MM.1S (cell line): ENCODE results near the gene SLC2A3.
"Not testable (repeated sequence)": the region's sequence is repeated elsewhere in the genome, so short reads cannot be mapped to it uniquely, and the experiment has no call there.

ENCODE experiments used
- EZH2 ChIP-seq: fragments of 300-600 bp; sonication (generic); optimal IDR thresholded peaks from 2 replicates; pipeline ENCODE3; 2017; ENCODE audit warnings: low read depth, mild to moderate bottlenecking, antibody characterized with exemption, low read length, mixed read lengths
- EZH2phosphoT487 ChIP-seq: fragments of 300-600 bp; sonication (generic); IDR thresholded peaks from 2 replicates; pipeline ENCODE4 v1.6.1; 2018; ENCODE audit warnings: antibody characterized with exemption, low read length
- TF ChIP-seq, protein P1 (sequence below): fragments of 300-600 bp; sonication (generic); IDR thresholded peaks from 2 replicates; pipeline ENCODE4 v1.5.1; 2016; ENCODE audit warnings: antibody characterized with exemption, low read length, mixed read lengths

DNA sequence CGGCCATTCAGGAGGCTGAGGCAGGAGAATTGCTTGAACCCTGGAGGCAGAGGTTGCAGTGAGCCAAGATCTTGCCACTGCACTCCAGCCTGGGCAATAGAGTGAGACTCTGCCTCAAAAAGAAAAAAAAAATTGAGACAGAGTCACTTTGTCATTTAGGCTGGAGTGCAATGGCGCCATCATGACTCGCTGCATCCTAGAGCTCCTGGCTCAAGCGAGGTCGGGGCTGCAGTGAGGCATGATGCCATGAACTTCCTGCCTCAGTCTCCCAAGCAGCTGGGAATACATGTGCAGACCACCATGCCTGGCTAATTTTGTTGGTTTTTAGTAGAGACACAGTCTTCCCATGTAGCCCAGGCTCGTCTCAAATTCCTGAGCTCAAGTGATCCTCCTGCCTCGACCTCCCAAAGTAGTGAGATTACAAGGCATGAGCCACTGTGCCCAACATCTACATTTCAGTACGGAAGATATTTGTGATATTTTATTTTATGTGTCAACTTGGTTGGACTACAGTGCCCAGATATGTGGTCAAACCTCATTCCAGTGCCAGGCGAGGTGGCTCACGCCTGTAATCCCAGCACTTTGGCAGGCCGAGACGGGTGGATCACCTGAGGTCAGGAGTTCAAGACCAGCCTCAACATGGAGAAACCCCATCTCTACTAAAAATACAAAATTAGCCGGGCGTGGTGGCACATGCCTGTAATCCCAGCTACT, 14.4 kb upstream of the SLC2A3 start:
- TF ChIP-seq, protein P1, sequence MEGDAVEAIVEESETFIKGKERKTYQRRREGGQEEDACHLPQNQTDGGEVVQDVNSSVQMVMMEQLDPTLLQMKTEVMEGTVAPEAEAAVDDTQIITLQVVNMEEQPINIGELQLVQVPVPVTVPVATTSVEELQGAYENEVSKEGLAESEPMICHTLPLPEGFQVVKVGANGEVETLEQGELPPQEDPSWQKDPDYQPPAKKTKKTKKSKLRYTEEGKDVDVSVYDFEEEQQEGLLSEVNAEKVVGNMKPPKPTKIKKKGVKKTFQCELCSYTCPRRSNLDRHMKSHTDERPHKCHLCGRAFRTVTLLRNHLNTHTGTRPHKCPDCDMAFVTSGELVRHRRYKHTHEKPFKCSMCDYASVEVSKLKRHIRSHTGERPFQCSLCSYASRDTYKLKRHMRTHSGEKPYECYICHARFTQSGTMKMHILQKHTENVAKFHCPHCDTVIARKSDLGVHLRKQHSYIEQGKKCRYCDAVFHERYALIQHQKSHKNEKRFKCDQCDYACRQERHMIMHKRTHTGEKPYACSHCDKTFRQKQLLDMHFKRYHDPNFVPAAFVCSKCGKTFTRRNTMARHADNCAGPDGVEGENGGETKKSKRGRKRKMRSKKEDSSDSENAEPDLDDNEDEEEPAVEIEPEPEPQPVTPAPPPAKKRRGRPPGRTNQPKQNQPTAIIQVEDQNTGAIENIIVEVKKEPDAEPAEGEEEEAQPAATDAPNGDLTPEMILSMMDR: not testable (repeated sequence)
- not testable (repeated sequence) for TF ChIP-seq EZH2phosphoT487, EZH2
